ENCODE measurements around the gene BEAN1.

- no peak for TF ChIP-seq GATA2 (IDR thresholded peaks at IDR 0.05; ENCODE audit: low read depth, low read length)
- no peak for TF ChIP-seq GATA3 (IDR thresholded peaks at IDR 0.05; ENCODE audit: low read depth, low read length)
These were observed 59.2 kb downstream of the BEAN1 start for GRCh38 chr16:66486199-66486772.

Data from SH-SY5Y (cell line).